H1 (cell line): ENCODE data around the gene CHN2. TPM values are rescaled to one million over a fixed set of nuclear protein-coding genes. Genes with fewer than 3 reads are reported as not detected.
A peak's percentile ranks its signal among the peaks of the same experiment; 100 is the strongest.

Source experiments
- CTCF ChIA-PET: fragments of 300-600 bp; sonication (Branson Sonifier 250); formaldehyde crosslinking; loops from one replicate; lab custom pipeline; 2021; ENCODE audit not compliant: partially characterized antibody; lab: Charles Lee
- POLR2A ChIA-PET: fragments of 300-600 bp; sonication (Branson Sonifier 250); formaldehyde crosslinking; loops from one replicate; lab custom pipeline; 2021; ENCODE audit warnings: inconsistent platforms; ENCODE audit not compliant: partially characterized antibody; lab: Charles Lee
- DNase-seq, 2 experiments: peaks; one replicate each; pipeline versions ENCODE4 v3.0.0 to v3.0.0-alpha.2; 2010 to 2022; ENCODE audit warnings: low spot score in 2 of 2, low read depth in 1 of 2, mixed read lengths in 1 of 2
- FAIRE-seq: peaks from 2 replicates; lab custom pipeline; 2011; peaks lifted over from hg19 to GRCh38; lab: Jason Lieb, UNC
- H2AFZ ChIP-seq: 2 replicates; pipeline ENCODE4 v1.8.1; 2012; ENCODE audit warnings: low read length, inconsistent platforms
- H2AK5ac ChIP-seq: 2 replicates; pipeline ENCODE4 v1.6.1; 2013; ENCODE audit warnings: low read depth, low read length
- H2BK120ac ChIP-seq: replicated peaks from 2 replicates; pipeline ENCODE3; 2013; ENCODE audit warnings: low read depth, low read length, inconsistent platforms
- H2BK12ac ChIP-seq: 2 replicates; pipeline ENCODE4 v1.6.1; 2013; ENCODE audit warnings: low read depth, low read length
- H2BK15ac ChIP-seq: 2 replicates; pipeline ENCODE4 v1.6.1; 2013; ENCODE audit warnings: low read length
- H2BK20ac ChIP-seq: 2 replicates; pipeline ENCODE4 v1.6.1; 2013; ENCODE audit warnings: low read length
- H2BK5ac ChIP-seq: 2 replicates; pipeline ENCODE4 v1.6.1; 2013; ENCODE audit warnings: low read depth, low read length
- H3K14ac ChIP-seq: 2 replicates; pipeline ENCODE4 v1.6.1; 2013; ENCODE audit warnings: inconsistent platforms; ENCODE audit not compliant: insufficient read length
- H3K18ac ChIP-seq: 2 replicates; pipeline ENCODE4 v1.6.1; 2013; ENCODE audit warnings: low read length; ENCODE audit errors: extremely low read depth
- H3K23ac ChIP-seq: 2 replicates; pipeline ENCODE4 v1.6.1; 2013; ENCODE audit warnings: inconsistent platforms; ENCODE audit not compliant: insufficient read length
- H3K23me2 ChIP-seq: 2 replicates; pipeline ENCODE4 v1.6.1; 2013; ENCODE audit warnings: low read depth, low read length
- H3K27ac ChIP-seq: 2 replicates; pipeline ENCODE4 v1.6.1; 2011; ENCODE audit warnings: low read depth, low read length, inconsistent platforms
- H3K27me3 ChIP-seq, 4 experiments: replicated peaks in 1 of 4; 1 replicate in 1 of 4; 2 replicates in 3 of 4; pipeline versions ENCODE4 v1.6.1 to v1.8.1; 2011 to 2013; ENCODE audit warnings: low read length in 3 of 4, mild to moderate bottlenecking in 3 of 4, inconsistent platforms in 2 of 4, mixed read lengths in 2 of 4, moderate library complexity in 1 of 4; ENCODE audit not compliant: control insufficient read depth in 3 of 4, insufficient read depth in 3 of 4; ENCODE audit errors: extremely low read depth in 1 of 4
- H3K36me3 ChIP-seq, 4 experiments: 2 replicates each; pipeline versions ENCODE4 v1.6.1 to v1.8.1; 2011 to 2013; ENCODE audit warnings: mild to moderate bottlenecking in 4 of 4, low read length in 3 of 4, moderate library complexity in 2 of 4, control low read depth in 1 of 4, inconsistent platforms in 1 of 4; ENCODE audit not compliant: insufficient read depth in 4 of 4, control insufficient read depth in 2 of 4
- H3K4ac ChIP-seq: replicated peaks from 2 replicates; pipeline ENCODE3; 2013; ENCODE audit warnings: low read length, low read depth, mixed read lengths, inconsistent platforms; ENCODE audit not compliant: insufficient read length
- H3K4me1 ChIP-seq, 4 experiments: replicated peaks in 1 of 4; 1 replicate in 1 of 4; 2 replicates in 3 of 4; pipeline versions ENCODE4 v1.6.1 to v1.8.1; 2011 to 2013; ENCODE audit warnings: low read length in 3 of 4, inconsistent platforms in 2 of 4, mixed read lengths in 1 of 4; ENCODE audit not compliant: insufficient read depth in 4 of 4, control insufficient read depth in 3 of 4
- H3K4me2 ChIP-seq, 2 experiments: 2 replicates each; pipeline versions ENCODE4 v1.6.1 to v1.8.1; 2011 to 2013; ENCODE audit warnings: low read depth in 2 of 2, low read length in 2 of 2, control low read depth in 1 of 2, inconsistent platforms in 1 of 2, mild to moderate bottlenecking in 1 of 2; ENCODE audit not compliant: insufficient read depth in 1 of 2
- H3K4me3 ChIP-seq, 4 experiments: fragments of 200-600, 300-600 bp in 1 of 4; sonication (generic), shearing (Covaris generic), sonication (Bioruptor Twin) in 1 of 4; 2 replicates each; pipeline versions ENCODE4 v1.5.1 to v1.8.1; 2011 to 2016; ENCODE audit warnings: low read length in 4 of 4, low read depth in 3 of 4, control low read depth in 2 of 4, inconsistent platforms in 2 of 4, mild to moderate bottlenecking in 2 of 4, mixed read lengths in 1 of 4, moderate library complexity in 1 of 4; ENCODE audit not compliant: insufficient read depth in 2 of 4; ENCODE audit errors: extremely low read depth in 1 of 4
- H3K56ac ChIP-seq: replicated peaks from 2 replicates; pipeline ENCODE3; 2013; ENCODE audit warnings: low read depth, mild to moderate bottlenecking, mixed read lengths, low read length, inconsistent platforms; ENCODE audit not compliant: insufficient read length
- H3K79me1 ChIP-seq: 2 replicates; pipeline ENCODE4 v1.6.1; 2013; ENCODE audit warnings: low read depth, low read length, control low read depth
- H3K79me2 ChIP-seq, 2 experiments: 2 replicates each; pipeline versions ENCODE4 v1.6.1 to v1.8.1; 2012 to 2013; ENCODE audit warnings: low read length in 2 of 2, mild to moderate bottlenecking in 2 of 2, inconsistent platforms in 1 of 2; ENCODE audit not compliant: insufficient read depth in 2 of 2, control insufficient read depth in 1 of 2
- H3K9ac ChIP-seq, 4 experiments: replicated peaks in 1 of 4; 1 replicate in 1 of 4; 2 replicates in 3 of 4; pipeline versions ENCODE4 v1.6.1 to v1.8.1; 2011 to 2013; ENCODE audit warnings: low read depth in 3 of 4, low read length in 3 of 4, control low read depth in 2 of 4, mild to moderate bottlenecking in 2 of 4, moderate library complexity in 2 of 4, inconsistent platforms in 1 of 4; ENCODE audit errors: extremely low read depth in 1 of 4
- H3K9me3 ChIP-seq, 2 experiments: 2 replicates each; pipeline versions ENCODE4 v1.6.1 to v1.8.1; 2012 to 2013; ENCODE audit warnings: mild to moderate bottlenecking in 2 of 2, moderate library complexity in 2 of 2, control low read depth in 1 of 2, inconsistent platforms in 1 of 2, low read depth in 1 of 2, low read length in 1 of 2, mixed read lengths in 1 of 2; ENCODE audit not compliant: insufficient read depth in 2 of 2
- H4K20me1 ChIP-seq, 2 experiments: replicated peaks in 1 of 2; 2 replicates each; pipeline versions ENCODE3 to v1.8.1; 2011 to 2013; ENCODE audit warnings: inconsistent platforms in 2 of 2, low read length in 2 of 2, mild to moderate bottlenecking in 1 of 2; ENCODE audit not compliant: insufficient read depth in 2 of 2, control insufficient read depth in 1 of 2
- H4K5ac ChIP-seq: 2 replicates; pipeline ENCODE4 v1.6.1; 2013; ENCODE audit warnings: low read length, low read depth, mixed read lengths, inconsistent platforms; ENCODE audit not compliant: insufficient read length
- H4K8ac ChIP-seq: 2 replicates; pipeline ENCODE4 v1.8.0; 2013; ENCODE audit warnings: mild to moderate bottlenecking, moderate library complexity, low read length, inconsistent platforms; ENCODE audit not compliant: insufficient read depth; ENCODE audit errors: extremely low read depth
- H4K91ac ChIP-seq: replicated peaks from 2 replicates; pipeline ENCODE3; 2013; ENCODE audit warnings: low read length, mixed read lengths, inconsistent platforms; ENCODE audit not compliant: insufficient read length
- GABPA ChIP-seq: IDR thresholded peaks from 2 replicates; pipeline ENCODE4 v1.6.1; 2011; ENCODE audit warnings: mild to moderate bottlenecking, low read length, moderate library complexity, borderline replicate concordance; ENCODE audit not compliant: insufficient read depth
- JUN ChIP-seq: IDR thresholded peaks from 2 replicates; pipeline ENCODE4 v1.6.1; 2011; ENCODE audit warnings: low read depth, mild to moderate bottlenecking, improper control_type of control experiment, low read length
- MAFK ChIP-seq: IDR thresholded peaks from 2 replicates; pipeline ENCODE4 v1.6.1; 2012; ENCODE audit warnings: low read depth, mild to moderate bottlenecking, improper control_type of control experiment, low read length
- SP2 ChIP-seq: IDR thresholded peaks from 2 replicates; pipeline ENCODE4 v1.6.1; 2012; ENCODE audit warnings: mild to moderate bottlenecking, low read length, inconsistent platforms
- SRF ChIP-seq: IDR thresholded peaks from 2 replicates; pipeline ENCODE4 v1.6.1; 2011; ENCODE audit warnings: mild to moderate bottlenecking, low read depth, low read length, moderate library complexity
- WGBS, 2 experiments: shearing (Covaris generic) in 1 of 2; methylation state at CpG; one replicate each; pipeline versions ENCODE4 v1.1.6 to v1.1.7; 2013 to 2015; ENCODE audit warnings: low lambda C conversion rate in 2 of 2, mixed read lengths in 2 of 2, inconsistent platforms in 1 of 2, low coverage in 1 of 2, missing lambda C conversion rate in 1 of 2; ENCODE audit not compliant: insufficient replicate concordance in 2 of 2, insufficient coverage in 1 of 2, insufficient read length in 1 of 2; ENCODE audit errors: extremely low coverage in 1 of 2, missing lambda C conversion rate in 1 of 2; 5-methylcytosine and 5-hydroxymethylcytosine counted together
- polyA plus RNA-seq, 7 experiments: library from polyadenylated mRNA; depleted of rRNA in 3 of 7; stranded (reverse) in 5 of 7; unstranded in 2 of 7; fragments of >200 nt in 5 of 7; fragments of 200-250 nt in 2 of 7; gene quantifications; 1 replicate in 5 of 7; 2 replicates in 1 of 7; 4 replicates in 1 of 7; pipeline versions ENCODE4 v1.2.1 to v1.2.3, GENCODE V29; 2011 to 2013; ENCODE audit warnings: missing spikeins in 2 of 7, mixed read lengths in 2 of 7
- total RNA-seq: library from RNA; stranded (reverse); fragmentation: NEBNext Ultra II Directional; extraction: Animal tissue kit (Norgen Biotek cat#: 25700); gene quantifications from 2 replicates; pipeline ENCODE4 v1.2.1, GENCODE V29; 2021
- TF ChIP-seq, protein P1 (sequence below): IDR thresholded peaks from 2 replicates; pipeline ENCODE4 v1.6.1; 2011; ENCODE audit warnings: low read length, improper control_type of control experiment

The CHN2 gene
- total and polyA plus RNA-seq, 2 of the 8 experiments (the other 6 are each of a cell fraction or from before 2014, with no cell fraction given) = 2.9 to 4.8 TPM

DNA sequence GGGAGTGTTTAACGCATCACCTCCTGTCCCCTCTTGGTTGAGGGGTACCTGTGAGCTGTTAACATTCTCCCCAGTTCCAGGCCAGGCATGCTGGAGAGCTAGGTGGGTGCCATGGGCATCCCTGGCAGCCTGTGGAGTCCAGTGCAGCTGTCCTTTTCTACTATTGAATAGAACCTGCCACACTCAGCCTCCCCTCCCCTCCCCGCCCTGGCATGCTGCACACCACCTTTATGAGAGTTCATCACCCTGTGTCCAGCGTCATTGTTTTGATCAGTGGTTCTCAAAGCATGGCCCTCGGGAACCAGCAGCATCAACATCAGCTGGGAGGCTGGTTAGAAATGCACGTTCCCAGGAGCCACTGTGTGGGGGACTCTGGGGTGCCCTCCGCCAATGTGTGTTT is 211.8 kb downstream of the CHN2 start:
- no peak overlapping the region for H2AK5ac ChIP-seq
- H3K14ac ChIP-seq = no peak overlapping the region
- no peak overlapping the region for H2BK20ac ChIP-seq
- H3K4ac ChIP-seq = no peak overlapping the region
- no peaks in the 10 kb centered on the region for H3K27me3 ChIP-seq
- no peaks in the 10 kb centered on the region for H3K9me3 ChIP-seq
- H3K27ac ChIP-seq = no peak overlapping the region
- DNase-seq (no peak), FAIRE-seq (no peak)
- no peak overlapping the region for H3K9ac ChIP-seq
- no peak overlapping the region for H4K5ac ChIP-seq
- H3K23me2 ChIP-seq = no peaks in the 10 kb centered on the region; the same call in 1 of the 2 replicates
- no peak overlapping the region for H3K56ac ChIP-seq
- H2BK5ac ChIP-seq = no peak overlapping the region
- 94% methylated on average over 6 of the region's 6 CpGs; no CpG with 5 or more reads in 1 of the 2 experiments for WGBS, 2 experiments
- no peak overlapping the region for H3K23ac ChIP-seq
- no peak overlapping the region for H2BK12ac ChIP-seq
- H2BK15ac ChIP-seq = peak overlapping the region; percentile 5; the same call in 1 of the 2 replicates
- H3K79me1 ChIP-seq = no peaks in the 10 kb centered on the region
- H3K4me1 ChIP-seq = peaks cover 2 to 11% (median 6%) of the 10 kb centered on the region in 4 experiments; a peak in 4 of 7 replicates
- H3K36me3 ChIP-seq = no peaks in the 10 kb centered on the region
- ChIA-PET POLR2A (no interaction called here), CTCF (interaction anchor here (0.6 to 9.5 kb wide), 18 partner anchors 9 to 482 kb away, joined by 3 to 155 read pairs (median 4); partner anchors contain the start of genes CPVL and TRIL)
- no peaks in the 10 kb centered on the region for H3K79me2 ChIP-seq
- H3K4me2 ChIP-seq = no peak overlapping the region
- H3K18ac ChIP-seq = no peak overlapping the region
- H4K20me1 ChIP-seq = no peaks in the 10 kb centered on the region
- H4K8ac ChIP-seq = no peak overlapping the region
- no peak overlapping the region for H2BK120ac ChIP-seq
- H4K91ac ChIP-seq = no peak overlapping the region
- no peak overlapping the region for H2AFZ ChIP-seq
- no peak overlapping the region for H3K4me3 ChIP-seq
- no peak for TF ChIP-seq SRF
- no peak for TF ChIP-seq SP2
- no peak for TF ChIP-seq JUN
- TF ChIP-seq, protein P1, sequence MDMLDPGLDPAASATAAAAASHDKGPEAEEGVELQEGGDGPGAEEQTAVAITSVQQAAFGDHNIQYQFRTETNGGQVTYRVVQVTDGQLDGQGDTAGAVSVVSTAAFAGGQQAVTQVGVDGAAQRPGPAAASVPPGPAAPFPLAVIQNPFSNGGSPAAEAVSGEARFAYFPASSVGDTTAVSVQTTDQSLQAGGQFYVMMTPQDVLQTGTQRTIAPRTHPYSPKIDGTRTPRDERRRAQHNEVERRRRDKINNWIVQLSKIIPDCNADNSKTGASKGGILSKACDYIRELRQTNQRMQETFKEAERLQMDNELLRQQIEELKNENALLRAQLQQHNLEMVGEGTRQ = no peak
- no peak for TF ChIP-seq MAFK
- no peak for TF ChIP-seq GABPA
